GM12875 (cell line): Measurements from ENCODE around the gene POLE.

Source experiments
- H3K4me3 ChIP-seq: one replicate; pipeline ENCODE4 v1.5.1; 2011; ENCODE audit warnings: low read depth, low read length, control low read depth
- TF ChIP-seq, protein P1 (sequence below): IDR thresholded peaks from 2 replicates; pipeline ENCODE4 v1.5.1; 2011; ENCODE audit warnings: low read depth, mild to moderate bottlenecking, control low read depth, inconsistent platforms, low read length, moderate library complexity, borderline replicate concordance; ENCODE audit not compliant: insufficient read depth

The POLE gene

DNA sequence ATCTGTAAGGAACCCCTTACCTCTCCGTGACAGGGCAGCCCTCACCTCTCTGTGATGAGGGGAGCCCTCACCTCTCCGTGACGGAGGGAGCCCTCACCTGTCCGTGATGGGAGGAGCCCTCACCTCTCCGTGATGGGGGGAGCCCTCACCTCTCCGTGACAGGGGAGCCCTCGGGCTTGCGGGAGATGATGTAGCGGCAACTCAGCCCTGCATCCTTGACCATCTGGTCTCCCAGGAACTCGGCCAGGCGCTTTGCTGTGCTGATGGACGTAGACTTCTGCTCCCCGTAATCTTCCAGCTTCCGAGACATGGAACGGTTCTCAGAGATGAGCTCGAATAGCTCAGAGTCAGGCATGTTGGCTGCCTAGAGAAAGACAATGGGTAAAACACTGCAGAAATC, 28.0 kb downstream of the POLE start:
- TF ChIP-seq, protein P1, sequence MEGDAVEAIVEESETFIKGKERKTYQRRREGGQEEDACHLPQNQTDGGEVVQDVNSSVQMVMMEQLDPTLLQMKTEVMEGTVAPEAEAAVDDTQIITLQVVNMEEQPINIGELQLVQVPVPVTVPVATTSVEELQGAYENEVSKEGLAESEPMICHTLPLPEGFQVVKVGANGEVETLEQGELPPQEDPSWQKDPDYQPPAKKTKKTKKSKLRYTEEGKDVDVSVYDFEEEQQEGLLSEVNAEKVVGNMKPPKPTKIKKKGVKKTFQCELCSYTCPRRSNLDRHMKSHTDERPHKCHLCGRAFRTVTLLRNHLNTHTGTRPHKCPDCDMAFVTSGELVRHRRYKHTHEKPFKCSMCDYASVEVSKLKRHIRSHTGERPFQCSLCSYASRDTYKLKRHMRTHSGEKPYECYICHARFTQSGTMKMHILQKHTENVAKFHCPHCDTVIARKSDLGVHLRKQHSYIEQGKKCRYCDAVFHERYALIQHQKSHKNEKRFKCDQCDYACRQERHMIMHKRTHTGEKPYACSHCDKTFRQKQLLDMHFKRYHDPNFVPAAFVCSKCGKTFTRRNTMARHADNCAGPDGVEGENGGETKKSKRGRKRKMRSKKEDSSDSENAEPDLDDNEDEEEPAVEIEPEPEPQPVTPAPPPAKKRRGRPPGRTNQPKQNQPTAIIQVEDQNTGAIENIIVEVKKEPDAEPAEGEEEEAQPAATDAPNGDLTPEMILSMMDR: no peak

DNA sequence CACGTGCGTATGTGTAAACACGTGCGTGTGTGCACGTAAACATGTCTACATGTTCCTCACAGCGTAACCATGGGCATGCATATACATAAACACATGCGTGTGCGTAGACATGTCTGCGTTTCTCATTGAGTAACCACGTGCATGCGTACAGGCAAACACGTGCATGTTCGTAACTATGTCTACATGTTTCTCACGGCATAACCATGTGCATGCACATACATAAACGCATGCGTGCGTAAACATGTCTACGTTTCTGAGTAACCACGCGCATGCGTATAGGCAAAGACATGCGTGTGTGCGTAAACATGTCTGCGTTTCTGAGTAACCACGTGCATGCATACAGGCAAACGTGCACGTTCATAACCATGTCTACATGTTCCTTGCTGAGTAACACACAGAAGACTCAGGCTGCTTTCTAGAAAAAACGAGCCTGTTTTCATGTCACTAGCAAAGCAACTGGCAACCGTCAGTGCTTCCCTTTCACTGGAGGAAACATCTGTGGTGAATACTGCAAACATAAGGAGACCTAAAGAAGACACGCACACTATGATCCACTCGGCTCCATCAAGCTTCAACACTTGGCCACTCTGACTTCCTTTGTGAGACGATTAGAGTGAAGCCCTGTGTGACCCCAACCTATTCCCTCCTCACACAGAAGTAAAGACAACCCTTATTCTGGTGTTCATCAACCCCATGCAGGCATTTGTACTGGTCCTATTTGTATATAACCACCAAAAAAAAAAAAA, 28.8 kb downstream of the POLE start:
- H3K4me3 ChIP-seq: no peak overlapping the region
- TF ChIP-seq, protein P1: no peak

More for the DNA sequence above, 28.0 kb downstream of the POLE start:
- no peak overlapping the region for H3K4me3 ChIP-seq

DNA sequence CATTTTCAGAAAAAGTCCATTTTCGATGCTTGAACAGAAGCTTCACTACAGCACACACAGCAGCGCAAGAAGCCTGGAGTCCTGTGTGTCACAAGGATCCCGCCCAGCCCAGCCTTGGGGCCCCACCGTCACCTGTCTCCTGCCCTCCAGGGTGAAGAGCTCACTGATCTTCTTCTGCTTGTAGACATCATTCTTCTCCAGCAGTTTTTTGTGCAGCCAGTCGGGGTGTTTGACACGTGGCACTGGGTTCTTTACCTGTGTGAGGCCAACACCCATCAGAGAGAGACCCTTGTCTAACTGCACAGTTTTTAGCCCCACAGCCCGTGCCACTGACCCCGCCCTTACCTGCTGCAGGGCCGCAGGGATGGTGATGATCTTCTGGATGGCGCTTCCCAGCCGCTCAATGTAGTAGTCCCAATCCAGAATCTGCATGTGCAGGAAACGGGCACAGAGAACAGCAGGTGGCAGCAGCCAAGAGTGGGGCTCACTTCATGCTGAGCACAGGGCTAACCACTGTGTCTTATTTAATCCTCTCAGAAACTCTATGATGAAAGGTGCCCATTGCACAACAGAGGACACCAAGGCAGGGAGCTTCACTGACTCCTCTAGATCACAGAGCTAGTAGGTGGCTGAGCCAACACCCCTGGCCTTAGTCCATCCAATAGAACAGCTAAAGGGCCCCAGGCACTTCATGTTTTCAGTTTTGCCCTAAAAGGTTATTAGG, 30.0 kb downstream of the POLE start:
- TF ChIP-seq, protein P1: no peak
- H3K4me3 ChIP-seq: no peak overlapping the region

DNA sequence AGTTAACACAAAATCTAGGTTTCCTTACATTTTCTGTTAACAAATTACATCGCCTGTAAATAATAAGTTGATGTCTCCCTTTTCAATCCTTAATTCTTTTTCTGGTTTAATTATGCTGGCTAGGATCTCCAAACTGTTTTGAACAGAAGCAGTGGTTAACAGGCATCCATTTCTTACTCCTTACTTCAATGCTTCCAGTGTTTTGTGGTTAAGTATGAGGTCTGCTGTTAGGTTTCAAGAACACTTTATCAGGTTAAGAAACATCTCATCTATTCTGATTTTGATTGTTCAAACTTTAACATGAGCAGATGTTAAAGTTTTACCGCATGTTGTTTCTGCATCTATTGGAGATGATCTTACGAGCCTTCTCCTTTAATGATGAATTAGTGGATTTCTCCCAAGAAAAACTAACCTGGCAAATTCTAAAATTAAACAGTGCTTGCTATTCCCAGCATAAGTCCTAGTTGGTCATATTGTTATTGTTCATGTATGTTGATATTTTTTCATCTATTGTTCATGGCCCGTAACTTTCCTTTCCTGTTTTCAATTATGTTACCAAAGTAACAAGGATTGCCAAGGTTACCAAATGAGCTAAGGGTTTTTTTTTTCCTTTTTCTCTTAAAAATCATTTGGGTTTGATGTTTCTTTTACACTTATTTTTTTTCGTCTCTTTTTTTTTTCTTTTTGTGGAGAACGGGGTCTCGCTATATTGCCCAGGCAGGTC, 33.4 kb downstream of the POLE start:
- TF ChIP-seq, protein P1: no peak
- H3K4me3 ChIP-seq: no peak overlapping the region

DNA sequence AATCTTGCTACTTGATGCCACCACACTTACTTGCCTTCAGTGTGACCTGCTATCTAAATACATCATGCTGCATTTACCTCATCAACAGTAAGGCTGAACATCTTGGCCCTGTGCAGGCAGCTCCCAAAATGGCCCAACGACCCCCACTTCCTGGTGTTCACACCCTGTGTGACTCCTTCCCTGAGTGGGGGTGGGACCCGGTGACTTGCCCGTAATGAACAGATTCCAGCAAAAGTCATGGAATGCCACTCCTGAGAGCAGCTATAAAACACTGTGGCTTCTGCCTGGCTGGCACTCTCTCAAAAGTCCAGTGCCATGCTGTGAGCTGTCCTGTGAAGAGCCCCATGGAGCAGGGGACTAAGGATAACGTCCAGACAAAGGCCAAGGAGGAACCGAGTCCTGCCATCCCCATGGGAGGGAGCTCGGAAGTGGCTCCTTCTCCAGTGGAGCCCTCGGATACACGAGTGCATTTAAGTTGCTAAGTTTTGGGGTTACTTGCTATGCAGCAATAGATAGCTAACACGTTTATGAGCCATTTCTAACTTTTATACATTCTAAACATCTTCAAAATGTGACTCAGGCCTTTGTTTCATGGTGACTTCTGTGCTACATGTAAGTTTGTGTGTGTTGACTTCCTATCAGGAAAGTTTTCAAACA, 35.6 kb downstream of the POLE start:
- TF ChIP-seq, protein P1: no peak
- H3K4me3 ChIP-seq: no peak overlapping the region

DNA sequence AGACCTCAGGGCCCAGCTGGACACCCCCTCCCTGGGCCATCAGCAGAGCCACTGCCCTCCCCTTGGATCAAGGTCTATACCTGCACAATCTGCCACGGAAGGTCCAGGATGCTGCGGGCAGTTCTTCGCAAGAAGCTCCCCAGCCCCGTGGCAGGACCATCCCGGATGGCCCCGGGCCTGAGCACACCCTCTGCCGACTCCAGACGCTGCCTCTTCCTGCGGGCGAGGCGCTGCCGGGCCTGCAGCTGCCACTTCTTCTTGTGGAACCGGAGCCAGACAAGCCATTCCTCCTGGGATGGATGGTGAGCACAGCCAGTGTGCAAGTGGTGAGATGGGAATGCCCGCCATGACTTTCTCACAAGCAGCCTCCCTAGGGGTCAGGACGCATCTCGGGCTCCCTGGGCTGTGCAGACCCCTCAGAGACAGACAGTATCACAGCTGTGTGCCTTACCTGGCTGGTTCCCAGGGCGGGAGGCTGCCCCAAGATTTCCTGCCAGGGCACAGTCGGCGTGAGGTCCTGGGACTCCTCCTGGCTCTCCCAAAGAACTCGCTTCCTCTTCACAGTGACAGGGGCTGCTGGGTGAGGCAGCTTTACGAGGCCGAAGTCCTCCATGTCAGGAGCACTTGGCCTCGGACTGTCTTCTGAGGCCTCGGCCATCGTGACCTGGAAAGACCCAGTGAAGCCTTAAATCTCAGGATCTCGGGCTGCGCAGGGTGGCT, 37.8 kb downstream of the POLE start:
- no peak overlapping the region for H3K4me3 ChIP-seq
- TF ChIP-seq, protein P1: no peak
